Glutamatergic neuron (in vitro differentiated cells): ENCODE measurements around the gene ZNF438. TPM values are rescaled to one million over a fixed set of nuclear protein-coding genes. Genes with fewer than 3 reads are reported as not detected.

Experiments
- DNase-seq: peaks from one replicate; pipeline ENCODE4 v3.0.0; 2022
- H3K27ac Mint-ChIP-seq: one replicate; pipeline ENCODE4 v1.8.0; 2020; ENCODE audit warnings: mild to moderate bottlenecking, mixed read lengths, inconsistent platforms; ENCODE audit not compliant: unreplicated experiment
- H3K27me3 Mint-ChIP-seq: one replicate; pipeline ENCODE4 v1.8.0; 2020; ENCODE audit warnings: mild to moderate bottlenecking, moderate library complexity, mixed read lengths, inconsistent platforms; ENCODE audit not compliant: unreplicated experiment
- H3K36me3 Mint-ChIP-seq: one replicate; pipeline ENCODE4 v1.8.0; 2020; ENCODE audit warnings: mild to moderate bottlenecking, mixed read lengths, inconsistent platforms; ENCODE audit not compliant: unreplicated experiment
- H3K4me1 Mint-ChIP-seq: one replicate; pipeline ENCODE4 v1.8.0; 2020; ENCODE audit warnings: mild to moderate bottlenecking, low read depth, mixed read lengths, inconsistent platforms; ENCODE audit not compliant: unreplicated experiment
- H3K4me3 Mint-ChIP-seq: one replicate; pipeline ENCODE4 v1.8.0; 2020; ENCODE audit warnings: mild to moderate bottlenecking, mixed read lengths, inconsistent platforms; ENCODE audit not compliant: unreplicated experiment
- H3K9me3 Mint-ChIP-seq: one replicate; pipeline ENCODE4 v1.8.0; 2020; ENCODE audit warnings: mild to moderate bottlenecking, moderate library complexity, mixed read lengths, inconsistent platforms; ENCODE audit not compliant: unreplicated experiment
- total RNA-seq: library from RNA; stranded (reverse); fragmentation: NEBNext Ultra II Directional; extraction: Animal tissue kit (Norgen Biotek cat#: 25700); gene quantifications from one replicate; pipeline ENCODE4 v1.2.1, GENCODE V29; 2021; ENCODE audit not compliant: unreplicated experiment
- TF ChIP-seq, protein P1 (sequence below): fragments of 200-600 bp; sonication (generic); IDR thresholded peaks from one replicate; pipeline ENCODE4 v1.5.0; 2021; ENCODE audit not compliant: partially characterized antibody, unreplicated experiment

The ZNF438 gene
- total RNA-seq, 1 donor from 2014 or later, result 3.5 TPM

DNA sequence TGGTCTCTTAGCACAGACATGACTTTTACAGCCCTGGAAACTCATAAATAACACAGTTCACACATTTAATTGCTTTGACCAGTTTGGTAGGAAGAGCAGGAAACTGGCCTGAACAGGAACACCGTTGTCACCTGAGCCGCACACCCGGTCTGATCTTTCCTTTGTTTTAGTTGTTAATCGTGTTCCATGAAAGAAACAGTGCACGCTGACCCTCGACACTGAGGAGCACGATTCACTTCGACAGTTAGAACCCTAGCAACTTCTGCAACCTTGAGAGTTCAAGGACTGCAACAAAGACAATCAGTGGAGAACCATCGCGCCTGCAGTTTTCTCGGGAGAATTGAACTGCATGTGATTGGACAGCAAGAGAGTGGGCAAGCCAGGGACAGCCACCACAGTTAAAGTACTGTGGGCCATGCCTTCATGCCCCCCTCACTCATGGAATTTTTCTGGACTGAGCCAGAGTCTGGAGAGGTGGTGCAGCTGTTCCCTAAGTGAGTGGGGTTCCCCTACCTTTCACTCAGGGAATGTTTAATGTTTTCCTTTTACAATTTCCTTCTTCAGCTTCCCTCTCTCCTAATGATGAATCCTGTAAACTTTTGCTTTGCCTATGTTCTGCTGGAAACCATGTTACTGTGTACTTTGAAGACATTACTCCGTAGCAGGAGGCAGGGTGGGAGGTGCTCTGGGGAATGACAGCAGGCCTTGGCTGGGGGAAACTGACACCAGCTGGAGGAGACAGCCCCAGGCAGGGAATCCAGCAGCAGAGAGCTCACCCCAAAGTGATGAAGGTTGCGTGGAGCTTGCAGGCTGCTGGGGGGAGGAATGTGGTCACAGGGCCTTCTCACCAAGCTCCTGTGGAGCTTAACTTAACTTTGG is 198.7 kb downstream of the ZNF438 start:
- no peak for DNase-seq
- H3K4me3 Mint-ChIP-seq, result no peak overlapping the region
- TF ChIP-seq, protein P1, sequence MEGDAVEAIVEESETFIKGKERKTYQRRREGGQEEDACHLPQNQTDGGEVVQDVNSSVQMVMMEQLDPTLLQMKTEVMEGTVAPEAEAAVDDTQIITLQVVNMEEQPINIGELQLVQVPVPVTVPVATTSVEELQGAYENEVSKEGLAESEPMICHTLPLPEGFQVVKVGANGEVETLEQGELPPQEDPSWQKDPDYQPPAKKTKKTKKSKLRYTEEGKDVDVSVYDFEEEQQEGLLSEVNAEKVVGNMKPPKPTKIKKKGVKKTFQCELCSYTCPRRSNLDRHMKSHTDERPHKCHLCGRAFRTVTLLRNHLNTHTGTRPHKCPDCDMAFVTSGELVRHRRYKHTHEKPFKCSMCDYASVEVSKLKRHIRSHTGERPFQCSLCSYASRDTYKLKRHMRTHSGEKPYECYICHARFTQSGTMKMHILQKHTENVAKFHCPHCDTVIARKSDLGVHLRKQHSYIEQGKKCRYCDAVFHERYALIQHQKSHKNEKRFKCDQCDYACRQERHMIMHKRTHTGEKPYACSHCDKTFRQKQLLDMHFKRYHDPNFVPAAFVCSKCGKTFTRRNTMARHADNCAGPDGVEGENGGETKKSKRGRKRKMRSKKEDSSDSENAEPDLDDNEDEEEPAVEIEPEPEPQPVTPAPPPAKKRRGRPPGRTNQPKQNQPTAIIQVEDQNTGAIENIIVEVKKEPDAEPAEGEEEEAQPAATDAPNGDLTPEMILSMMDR, result no peak
- no peak overlapping the region for H3K27ac Mint-ChIP-seq
- no peaks in the 10 kb centered on the region for H3K36me3 Mint-ChIP-seq
- peaks cover 8% of the 10 kb centered on the region for H3K9me3 Mint-ChIP-seq
- peaks cover 7% of the 10 kb centered on the region for H3K27me3 Mint-ChIP-seq
- peaks cover 41% of the 10 kb centered on the region for H3K4me1 Mint-ChIP-seq

- Mint-ChIP-seq H3K36me3 (no peaks in the 10 kb centered on the region), H3K27ac (no peak overlapping the region), H3K4me1 (peaks cover 41% of the 10 kb centered on the region), H3K4me3 (no peak overlapping the region), H3K27me3 (peaks cover 7% of the 10 kb centered on the region), H3K9me3 (peaks cover 8% of the 10 kb centered on the region)
- no peak for DNase-seq
- TF ChIP-seq, protein P1, result no peak
These were observed 199.5 kb downstream of the ZNF438 start for GRCh38 chr10:30832001-30832748.

GRCh38 chr10:30831426-30831825 is 200.2 kb downstream of the ZNF438 start:
- peaks cover 8% of the 10 kb centered on the region for H3K9me3 Mint-ChIP-seq
- TF ChIP-seq, protein P1, result no peak

DNA sequence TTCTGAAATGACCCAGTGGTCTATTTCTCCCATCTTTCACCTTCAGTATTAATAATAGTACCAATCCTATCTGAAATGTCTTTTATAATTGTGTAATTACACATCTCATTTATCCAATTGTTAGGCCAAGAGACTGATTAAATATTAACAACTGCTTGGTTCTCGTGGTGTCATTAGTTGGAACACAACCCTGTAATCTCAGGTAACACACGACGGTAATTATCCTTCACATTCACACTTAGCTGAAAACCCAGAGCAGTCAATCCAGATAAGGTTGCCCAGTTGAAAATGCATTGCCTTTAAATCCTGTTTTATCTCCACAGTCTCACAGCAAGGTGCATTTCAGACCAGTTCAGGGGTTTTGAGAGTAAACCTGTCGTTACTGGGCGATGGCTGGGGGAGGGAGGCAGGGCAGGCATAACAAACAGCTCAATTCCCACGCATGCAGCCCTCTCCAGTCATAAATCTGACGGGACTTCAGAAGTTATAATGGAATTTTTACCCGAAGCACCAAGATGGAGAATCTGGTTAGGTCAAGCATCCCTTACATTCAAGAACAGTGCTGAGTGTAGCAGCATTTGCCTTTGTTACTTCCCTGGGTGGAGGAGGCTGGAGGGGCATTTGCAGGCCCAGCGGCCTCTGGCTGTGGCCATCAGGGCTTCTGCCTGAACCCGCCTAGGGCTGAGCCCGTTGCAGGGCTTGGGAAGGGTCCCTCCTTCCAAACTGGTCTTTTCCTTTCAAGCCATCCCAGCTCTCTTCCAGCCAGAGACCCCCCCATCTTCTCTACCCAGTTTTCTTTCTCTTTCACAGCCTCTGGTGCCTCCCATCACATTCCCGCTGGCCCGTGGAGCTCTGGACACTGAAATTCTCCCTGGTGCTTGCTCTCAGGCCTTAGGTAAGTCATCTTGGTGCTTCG is 201.1 kb downstream of the ZNF438 start:
- DNase-seq, result no peak
- no peak overlapping the region for H3K27ac Mint-ChIP-seq

More at GRCh38 chr10:30831426-30831825, 200.2 kb downstream of the ZNF438 start:
- DNase-seq, result no peak
- Mint-ChIP-seq H3K27ac (no peak overlapping the region), H3K4me1 (peaks cover 41% of the 10 kb centered on the region), H3K36me3 (no peaks in the 10 kb centered on the region), H3K27me3 (peaks cover 7% of the 10 kb centered on the region), H3K4me3 (no peak overlapping the region)

More for the DNA sequence above, 201.1 kb downstream of the ZNF438 start:
- no peaks in the 10 kb centered on the region for H3K36me3 Mint-ChIP-seq
- H3K9me3 Mint-ChIP-seq, result peaks cover 8% of the 10 kb centered on the region
- TF ChIP-seq, protein P1, result no peak
- H3K27me3 Mint-ChIP-seq, result peaks cover 7% of the 10 kb centered on the region
- H3K4me1 Mint-ChIP-seq, result peaks cover 40% of the 10 kb centered on the region
- no peak overlapping the region for H3K4me3 Mint-ChIP-seq
